ENCODE measurements around the gene STAM2.

- TF ChIP-seq CTCF (IDR thresholded peaks at IDR 0.05), result no peak
- no peak for TF ChIP-seq POLR2A (IDR thresholded peaks at IDR 0.05)
These were observed 103.6 kb downstream of the STAM2 start for GRCh38 chr2:152072011-152072410.
